Smooth muscle cell (in vitro differentiated cells): ENCODE results near the gene GRIA1. TPM values are rescaled to one million over a fixed set of nuclear protein-coding genes. Genes with fewer than 3 reads are reported as not detected.

ENCODE experiments used
- DNase-seq: peaks from one replicate; lab custom pipeline; 2025; ENCODE audit not compliant: unreplicated experiment; lab: John Stamatoyannopoulos, UW
- H2AFZ ChIP-seq: fragments of 200-600 bp; sonication (generic); 2 replicates; pipeline ENCODE4 v1.6.0; 2016; ENCODE audit warnings: antibody characterized with exemption, low read depth, mild to moderate bottlenecking
- H3F3A ChIP-seq: fragments of 200-600 bp; sonication (generic); 2 replicates; pipeline ENCODE4 v1.6.0; 2017; ENCODE audit warnings: antibody characterized with exemption, low read depth
- H3K27ac ChIP-seq: fragments of 200-600 bp; sonication (generic); 2 replicates; pipeline ENCODE4 v1.5.1; 2016; ENCODE audit warnings: low read depth, mild to moderate bottlenecking
- H3K27me3 ChIP-seq: fragments of 200-600 bp; sonication (generic); 2 replicates; pipeline ENCODE4 v1.6.1; 2016; ENCODE audit warnings: low read depth, mild to moderate bottlenecking
- H3K36me3 ChIP-seq: fragments of 200-600 bp; sonication (generic); 2 replicates; pipeline ENCODE4 v1.5.1; 2016; ENCODE audit warnings: low read depth
- H3K4me1 ChIP-seq: fragments of 200-600 bp; sonication (generic); 2 replicates; pipeline ENCODE4 v1.5.1; 2016; ENCODE audit warnings: low read depth
- H3K4me2 ChIP-seq: fragments of 200-600 bp; sonication (generic); 2 replicates; pipeline ENCODE4 v1.6.0; 2016; ENCODE audit warnings: mild to moderate bottlenecking
- H3K4me3 ChIP-seq: fragments of 200-600 bp; sonication (generic); 2 replicates; pipeline ENCODE4 v1.5.1; 2016; ENCODE audit warnings: mild to moderate bottlenecking
- H3K79me2 ChIP-seq: fragments of 200-600 bp; sonication (generic); 2 replicates; pipeline ENCODE4 v1.6.0; 2016; ENCODE audit warnings: low read depth, mild to moderate bottlenecking
- H3K9ac ChIP-seq: fragments of 200-600 bp; sonication (generic); 2 replicates; pipeline ENCODE4 v1.6.0; 2016; ENCODE audit warnings: low read depth
- H3K9me3 ChIP-seq: fragments of 200-600 bp; sonication (generic); replicated peaks from 2 replicates; pipeline ENCODE4 v1.5.1; 2016; ENCODE audit warnings: low read depth
- H4K20me1 ChIP-seq: fragments of 200-600 bp; sonication (generic); 2 replicates; pipeline ENCODE4 v1.6.0; 2016; ENCODE audit warnings: low read depth
- WGBS: methylation state at CpG from one replicate; pipeline ENCODE4 v1.1.7; 2016; ENCODE audit warnings: low lambda C conversion rate; 5-methylcytosine and 5-hydroxymethylcytosine counted together
- polyA plus RNA-seq: library from polyadenylated mRNA; unstranded; fragments of >200 nt; fragmentation: Nextera tagmentation; extraction: Ambion mirVana; gene quantifications from 2 replicates; pipeline ENCODE4 v1.2.1, GENCODE V29; 2016
- total RNA-seq: library from RNA; depleted of rRNA; stranded (reverse); fragments of >200 nt; gene quantifications from 2 replicates; pipeline ENCODE4 v1.2.3, GENCODE V29; 2014
- TF ChIP-seq, protein P1 (sequence below): fragments of 200-600 bp; sonication (generic); IDR thresholded peaks from 2 replicates; pipeline ENCODE4 v1.5.1; 2017; ENCODE audit warnings: borderline replicate concordance, mild to moderate bottlenecking, antibody characterized with exemption; ENCODE audit not compliant: insufficient read depth, poor library complexity, severe bottlenecking

The GRIA1 gene
- total and polyA plus RNA-seq, 2 experiments from 2014 or later, result 0.17 to 0.94 TPM

DNA sequence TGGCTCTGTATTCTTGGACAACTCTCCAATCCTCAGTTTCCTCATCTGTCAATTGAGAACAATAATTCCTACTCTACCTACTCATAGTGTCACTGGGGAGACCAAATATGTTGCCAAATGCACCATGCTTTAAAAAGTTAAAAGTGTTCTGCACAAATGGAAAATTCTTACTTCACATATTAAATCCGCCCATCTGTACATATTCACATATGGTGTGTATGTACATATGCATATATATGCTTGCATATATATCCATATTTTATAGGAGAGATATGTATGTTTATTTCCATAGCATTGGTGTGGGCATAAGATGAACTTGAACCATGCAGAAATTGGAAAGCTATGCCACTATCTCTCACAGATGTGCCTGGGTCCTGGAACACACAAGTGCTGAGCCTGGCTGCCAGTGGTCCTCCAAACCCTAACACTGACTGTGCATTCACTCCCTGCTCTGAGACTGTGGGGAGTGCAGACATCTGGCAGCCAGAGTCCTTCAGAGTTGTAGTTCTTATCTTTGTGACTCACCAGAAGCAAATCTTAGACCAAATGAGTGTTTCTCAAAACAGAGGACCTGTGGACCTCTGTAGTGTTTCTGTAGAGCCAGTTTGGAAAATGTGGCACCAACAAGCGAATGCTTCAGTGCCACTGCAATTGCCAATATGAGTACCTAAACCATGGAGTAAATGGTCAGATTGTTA lies 168.7 kb downstream of the GRIA1 start:
- no peak overlapping the region for H2AFZ ChIP-seq
- H3K27me3 ChIP-seq, result no peaks in the 10 kb centered on the region
- peak overlapping the region; percentile 18 for H3K4me2 ChIP-seq
- 56% methylated on average over 2 of the region's 2 CpGs for WGBS
- no peak overlapping the region for H3K4me3 ChIP-seq
- no peaks in the 10 kb centered on the region for H3K79me2 ChIP-seq
- no peaks in the 10 kb centered on the region for H3K9me3 ChIP-seq
- peak overlapping the region; percentile 18 for H3K27ac ChIP-seq
- no peaks in the 10 kb centered on the region for H4K20me1 ChIP-seq
- peaks cover 32% of the 10 kb centered on the region for H3K4me1 ChIP-seq
- DNase-seq, result peak; percentile 1
- peaks cover 11% of the 10 kb centered on the region for H3F3A ChIP-seq
- no peak overlapping the region for H3K9ac ChIP-seq
- TF ChIP-seq, protein P1, sequence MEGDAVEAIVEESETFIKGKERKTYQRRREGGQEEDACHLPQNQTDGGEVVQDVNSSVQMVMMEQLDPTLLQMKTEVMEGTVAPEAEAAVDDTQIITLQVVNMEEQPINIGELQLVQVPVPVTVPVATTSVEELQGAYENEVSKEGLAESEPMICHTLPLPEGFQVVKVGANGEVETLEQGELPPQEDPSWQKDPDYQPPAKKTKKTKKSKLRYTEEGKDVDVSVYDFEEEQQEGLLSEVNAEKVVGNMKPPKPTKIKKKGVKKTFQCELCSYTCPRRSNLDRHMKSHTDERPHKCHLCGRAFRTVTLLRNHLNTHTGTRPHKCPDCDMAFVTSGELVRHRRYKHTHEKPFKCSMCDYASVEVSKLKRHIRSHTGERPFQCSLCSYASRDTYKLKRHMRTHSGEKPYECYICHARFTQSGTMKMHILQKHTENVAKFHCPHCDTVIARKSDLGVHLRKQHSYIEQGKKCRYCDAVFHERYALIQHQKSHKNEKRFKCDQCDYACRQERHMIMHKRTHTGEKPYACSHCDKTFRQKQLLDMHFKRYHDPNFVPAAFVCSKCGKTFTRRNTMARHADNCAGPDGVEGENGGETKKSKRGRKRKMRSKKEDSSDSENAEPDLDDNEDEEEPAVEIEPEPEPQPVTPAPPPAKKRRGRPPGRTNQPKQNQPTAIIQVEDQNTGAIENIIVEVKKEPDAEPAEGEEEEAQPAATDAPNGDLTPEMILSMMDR, result no peak
- no peaks in the 10 kb centered on the region for H3K36me3 ChIP-seq

DNA sequence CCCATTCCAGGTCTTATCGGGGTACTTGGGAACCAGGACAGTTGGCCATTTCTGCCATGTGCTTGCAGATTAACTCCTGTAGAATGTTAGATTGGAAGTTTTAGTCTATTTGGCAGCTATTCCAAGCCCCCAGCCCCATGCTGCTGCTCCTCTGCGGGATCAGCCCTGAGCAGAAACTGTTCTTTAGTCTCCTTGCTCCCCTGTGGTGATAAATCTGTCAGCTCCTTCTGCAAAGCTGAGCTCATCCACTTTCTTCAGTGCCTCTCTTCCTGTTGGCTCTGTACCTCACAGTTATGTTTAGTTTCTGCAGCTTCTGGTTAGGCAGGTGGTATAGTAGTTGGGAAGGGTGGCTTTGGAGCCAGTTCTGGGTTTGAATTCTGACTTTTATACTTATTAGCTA lies 170.4 kb downstream of the GRIA1 start:
- no peak overlapping the region for H3K4me3 ChIP-seq
- H3K27ac ChIP-seq, result no peak overlapping the region
- no peak overlapping the region for H3K9ac ChIP-seq
- peaks cover 11% of the 10 kb centered on the region for H3F3A ChIP-seq
- H3K79me2 ChIP-seq, result no peaks in the 10 kb centered on the region
- no peaks in the 10 kb centered on the region for H3K27me3 ChIP-seq
- no peak overlapping the region for H2AFZ ChIP-seq
- TF ChIP-seq, protein P1, result no peak
- DNase-seq, result no peak
- WGBS, result 61% methylated on average over 2 of the region's 2 CpGs
- no peaks in the 10 kb centered on the region for H3K36me3 ChIP-seq
- no peak overlapping the region for H3K4me2 ChIP-seq
- H4K20me1 ChIP-seq, result no peaks in the 10 kb centered on the region
- peaks cover 32% of the 10 kb centered on the region for H3K4me1 ChIP-seq
- H3K9me3 ChIP-seq, result no peaks in the 10 kb centered on the region

DNA sequence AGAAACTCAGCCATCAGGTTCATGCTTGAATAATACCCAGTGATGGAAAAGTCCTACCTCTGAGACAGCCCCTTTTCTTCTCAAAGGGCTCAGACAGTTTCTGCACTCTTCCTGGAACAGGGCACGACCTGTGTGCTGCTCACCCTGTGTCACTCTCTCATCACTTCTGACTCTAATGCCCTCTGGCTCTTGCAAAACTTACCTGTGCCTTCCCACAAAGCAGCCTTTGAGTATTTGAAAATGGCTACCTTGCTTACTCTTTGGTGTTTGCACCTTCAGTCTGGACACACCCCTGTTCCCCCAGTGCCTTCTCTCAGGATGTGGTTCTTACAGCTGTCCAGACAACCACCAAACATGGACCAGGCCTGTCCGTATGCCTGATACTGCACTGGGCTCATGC lies 171.4 kb downstream of the GRIA1 start:
- no peaks in the 10 kb centered on the region for H4K20me1 ChIP-seq
- no peaks in the 10 kb centered on the region for H3K36me3 ChIP-seq
- peaks cover 32% of the 10 kb centered on the region for H3K4me1 ChIP-seq
- H3K27ac ChIP-seq, result no peak overlapping the region
- no peak overlapping the region for H3K9ac ChIP-seq
- TF ChIP-seq, protein P1, result no peak
- H2AFZ ChIP-seq, result no peak overlapping the region
- no peak for DNase-seq
- no peak overlapping the region for H3K4me3 ChIP-seq
- 79% methylated on average over 2 of the region's 2 CpGs for WGBS
- H3K27me3 ChIP-seq, result no peaks in the 10 kb centered on the region
- H3K9me3 ChIP-seq, result no peaks in the 10 kb centered on the region
- H3K79me2 ChIP-seq, result no peaks in the 10 kb centered on the region
- H3K4me2 ChIP-seq, result no peak overlapping the region
- H3F3A ChIP-seq, result peaks cover 11% of the 10 kb centered on the region

DNA sequence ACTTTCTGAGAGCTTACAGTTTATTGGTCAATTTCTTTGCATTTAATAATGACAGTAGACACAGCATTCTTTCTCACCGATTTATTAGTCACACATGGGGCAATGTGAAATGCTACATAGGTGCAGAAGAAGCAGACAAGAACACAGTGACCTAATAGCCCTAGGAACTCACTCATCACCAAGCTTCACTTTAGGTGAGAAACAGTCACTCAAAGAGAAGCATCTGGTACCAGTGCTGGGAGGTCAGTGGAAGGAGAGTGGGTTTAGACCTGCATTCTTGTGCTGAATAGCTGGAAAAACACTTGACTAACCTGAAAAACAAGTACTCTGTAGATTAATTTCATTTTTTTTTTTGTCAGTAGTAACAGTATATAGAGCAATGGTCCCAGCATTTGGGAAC lies 179.6 kb downstream of the GRIA1 start:
- Histone ChIP-seq H3K79me2 (no peaks in the 10 kb centered on the region), H2AFZ (no peak overlapping the region), H3K27me3 (no peaks in the 10 kb centered on the region), H3K9ac (no peak overlapping the region), H4K20me1 (no peaks in the 10 kb centered on the region), H3K4me2 (no peak overlapping the region), H3K36me3 (no peaks in the 10 kb centered on the region), H3K27ac (no peak overlapping the region), H3K4me3 (no peak overlapping the region), H3K4me1 (no peaks in the 10 kb centered on the region), H3F3A (no peaks in the 10 kb centered on the region), H3K9me3 (no peaks in the 10 kb centered on the region)
- TF ChIP-seq, protein P1, result no peak
- WGBS, result 71% methylated on average over 1 of the region's 1 CpG
- no peak for DNase-seq
